GM12878 (cell line): ENCODE data around the gene PPP1R18. TPM values are rescaled to one million over a fixed set of nuclear protein-coding genes. Genes with fewer than 3 reads are reported as not detected.
A peak's percentile ranks its signal among the peaks of the same experiment; 100 is the strongest.

Experiments
- CEBPB ChIP-seq, 2 experiments: fragments of 150-350 bp in 1 of 2; IDR thresholded peaks; 2 replicates each; pipeline ENCODE4 v1.6.1; 2012 to 2014; ENCODE audit warnings: low read depth in 2 of 2, low read length in 2 of 2, borderline replicate concordance in 1 of 2, inconsistent platforms in 1 of 2
- CHD2 ChIP-seq: IDR thresholded peaks from 2 replicates; pipeline ENCODE4 v1.6.1; 2011; ENCODE audit warnings: low read depth, low read length, improper control_type of control experiment, borderline replicate concordance
- CHD4 ChIP-seq: fragments of 200-600 bp; sonication (generic); IDR thresholded peaks from 2 replicates; pipeline ENCODE4 v1.6.1; 2016; ENCODE audit warnings: mild to moderate bottlenecking
- CUX1 ChIP-seq: IDR thresholded peaks from 2 replicates; pipeline ENCODE4 v1.6.1; 2012; ENCODE audit warnings: improper control_type of control experiment, low read depth, low read length; ENCODE audit not compliant: insufficient replicate concordance
- ESRRA ChIP-seq: IDR thresholded peaks from 2 replicates; pipeline ENCODE4 v1.6.1; 2012; ENCODE audit warnings: mild to moderate bottlenecking, low read length, improper control_type of control experiment
- FOXM1 ChIP-seq: IDR thresholded peaks from 2 replicates; pipeline ENCODE4 v1.6.1; 2012; ENCODE audit warnings: low read depth, mild to moderate bottlenecking, inconsistent platforms, low read length, moderate library complexity
- MAX ChIP-seq: IDR thresholded peaks from 2 replicates; pipeline ENCODE4 v1.6.1; 2012; ENCODE audit warnings: low read depth, low read length, improper control_type of control experiment
- MLLT1 ChIP-seq: fragments of 450-650 bp; IDR thresholded peaks from 2 replicates; pipeline ENCODE4 v1.6.1; 2016; ENCODE audit warnings: mild to moderate bottlenecking
- MTA2 ChIP-seq: fragments of 450-650 bp; IDR thresholded peaks from 2 replicates; pipeline ENCODE4 v1.6.1; 2016; ENCODE audit warnings: low read depth, mild to moderate bottlenecking, moderate library complexity
- NFYA ChIP-seq: IDR thresholded peaks from 2 replicates; pipeline ENCODE4 v1.6.1; 2011; ENCODE audit warnings: low read depth, mild to moderate bottlenecking, low read length, improper control_type of control experiment, borderline replicate concordance
- NR2C1 ChIP-seq: fragments of 450-650 bp; IDR thresholded peaks from 2 replicates; pipeline ENCODE4 v1.6.1; 2017; ENCODE audit warnings: antibody characterized with exemption, mild to moderate bottlenecking, moderate library complexity
- POLR2A ChIP-seq: IDR thresholded peaks from 2 replicates; pipeline ENCODE4 v1.6.1; 2011; ENCODE audit warnings: low read depth, mild to moderate bottlenecking, low read length
- POLR2AphosphoS5 ChIP-seq: IDR thresholded peaks from 2 replicates; pipeline ENCODE4 v1.6.1; 2011; ENCODE audit warnings: mild to moderate bottlenecking, low read length, inconsistent platforms
- RBBP5 ChIP-seq: fragments of 200-600 bp; sonication (generic); conservative IDR thresholded peaks from 2 replicates; pipeline ENCODE4 v1.6.1; 2016
- SIN3A ChIP-seq: IDR thresholded peaks from 2 replicates; pipeline ENCODE4 v1.6.1; 2012; ENCODE audit warnings: low read depth, low read length, improper control_type of control experiment
- SIX5 ChIP-seq: IDR thresholded peaks from 2 replicates; pipeline ENCODE4 v1.6.1; 2011; ENCODE audit warnings: mild to moderate bottlenecking, low read depth, low read length, moderate library complexity; ENCODE audit not compliant: severe bottlenecking
- SMAD1 ChIP-seq: fragments of 450-650 bp; IDR thresholded peaks from 2 replicates; pipeline ENCODE4 v1.6.1; 2018; ENCODE audit warnings: mild to moderate bottlenecking, low read depth; ENCODE audit not compliant: partially characterized antibody
- SRF ChIP-seq, 2 experiments: IDR thresholded peaks; 2 replicates each; pipeline ENCODE4 v1.6.1; 2011; ENCODE audit warnings: low read depth in 2 of 2, low read length in 2 of 2, mild to moderate bottlenecking in 1 of 2, moderate library complexity in 1 of 2
- STAT1 ChIP-seq: fragments of 450-650 bp; conservative IDR thresholded peaks from 2 replicates; pipeline ENCODE4 v1.6.1; 2014; ENCODE audit warnings: antibody characterized with exemption, mild to moderate bottlenecking
- TBL1XR1 ChIP-seq: IDR thresholded peaks from 2 replicates; pipeline ENCODE4 v1.6.1; 2012; ENCODE audit warnings: low read depth, low read length, improper control_type of control experiment
- YBX1 ChIP-seq: fragments of 450-650 bp; IDR thresholded peaks from 2 replicates; pipeline ENCODE4 v1.6.1; 2016; ENCODE audit warnings: antibody characterized with exemption
- ZNF207 ChIP-seq: fragments of 450-650 bp; IDR thresholded peaks from 2 replicates; pipeline ENCODE4 v1.6.1; 2014; ENCODE audit warnings: antibody characterized with exemption, mild to moderate bottlenecking, borderline replicate concordance
- ZNF217 ChIP-seq: fragments of 450-650 bp; IDR thresholded peaks from 2 replicates; pipeline ENCODE4 v1.6.1; 2017; ENCODE audit warnings: antibody characterized with exemption, mild to moderate bottlenecking
- ZNF384 ChIP-seq: IDR thresholded peaks from 2 replicates; pipeline ENCODE4 v1.6.1; 2012; ENCODE audit warnings: low read depth, mild to moderate bottlenecking, low read length, improper control_type of control experiment, borderline replicate concordance
- polyA plus RNA-seq, 11 experiments: library from polyadenylated mRNA; depleted of rRNA in 4 of 11; unstranded in 6 of 11; stranded (reverse) in 5 of 11; fragments of >200 nt; fragmentation: Nextera tagmentation in 4 of 11; fragmentation: Illumina TruSeq in 1 of 11; extraction: Ambion mirVana in 4 of 11; extraction: Trizol in 1 of 11; gene quantifications; 1 replicate in 1 of 11; 2 replicates in 10 of 11; pipeline versions ENCODE4 v1.2.1 to v1.2.3, GENCODE V29; 2011 to 2016; ENCODE audit warnings: inconsistent platforms in 2 of 11, missing spikeins in 2 of 11, low read depth in 1 of 11
- total RNA-seq, 4 experiments: library from RNA; depleted of rRNA in 3 of 4; stranded (reverse); fragments of >200 nt in 3 of 4; fragmentation: Illumina TruSeq in 1 of 4; extraction: Trizol in 1 of 4; gene quantifications; 2 replicates each; pipeline versions ENCODE4 v1.2.1 to v1.2.3, GENCODE V29; 2013 to 2021

Gene PPP1R18
- total and polyA plus RNA-seq, 10 of the 15 experiments (the other 5 are each of a cell fraction or from before 2014, with no cell fraction given): 21.0 to 119 (median 52.6) TPM

- TF ChIP-seq CHD2 (no peak), CUX1 (no peak), MLLT1 (peak; percentile 48; the same call in 1 of the 2 replicates), MAX (no peak), YBX1 (no peak), SIN3A (no peak), SIX5 (no peak), ZNF217 (no peak), POLR2AphosphoS5 (peak; percentile 50; the same call in 1 of the 2 replicates), CEBPB (IDR thresholded peaks at IDR 0.05; ENCODE audit: borderline replicate concordance in 1 of 2, low read depth in 2 of 2, low read length in 2 of 2) (no peak), NFYA (no peak), POLR2A (no peak; the same call in 1 of the 2 replicates), ESRRA (no peak), SRF (IDR thresholded peaks at IDR 0.05; ENCODE audit: low read depth in 2 of 2, low read length in 2 of 2) (no peak), ZNF207 (peak; percentile 32; the same call in 1 of the 2 replicates), CHD4 (no peak), TBL1XR1 (no peak), NR2C1 (no peak), FOXM1 (no peak), ZNF384 (no peak), SMAD1 (no peak), RBBP5 (no peak), MTA2 (no peak), STAT1 (peak; percentile 17; the same call in 1 of the 2 replicates)
These were observed 36.1 kb upstream of the PPP1R18 start (continued) for GRCh38 chr6:30722280-30723112.
